LNCAP (cell line): ENCODE data around the gene PKIG.
A peak's percentile ranks its signal among the peaks of the same experiment; 100 is the strongest.

Experiments used
- CTCF ChIP-seq: fragments of 450-650 bp; IDR thresholded peaks from 2 replicates; pipeline ENCODE4 v1.5.1; 2017; ENCODE audit warnings: mild to moderate bottlenecking

The PKIG gene

GRCh38 chr20:44609006-44609515, 26.7 kb downstream of the PKIG start:
- no peak for TF ChIP-seq CTCF

GRCh38 chr20:44609516-44610312, 27.3 kb downstream of the PKIG start:
- TF ChIP-seq CTCF: peak; percentile 98

- TF ChIP-seq CTCF: peak; percentile 29; the same call in 1 of the 2 replicates
These were observed 28.1 kb downstream of the PKIG start for GRCh38 chr20:44610313-44610962.

- no peak for TF ChIP-seq CTCF
These were observed 31.2 kb downstream of the PKIG start for GRCh38 chr20:44613575-44613974.

GRCh38 chr20:44614525-44614924, 32.1 kb downstream of the PKIG start:
- TF ChIP-seq CTCF: no peak

GRCh38 chr20:44615169-44615791, 32.9 kb downstream of the PKIG start:
- TF ChIP-seq CTCF: no peak

GRCh38 chr20:44615876-44616603, 33.7 kb downstream of the PKIG start:
- no peak for TF ChIP-seq CTCF
